HG02571 (cell line): ENCODE results near the gene TLDC2.
"Not testable (repeated sequence)": the region's sequence is repeated elsewhere in the genome, so short reads cannot be mapped to it uniquely, and the experiment has no call there.

Experiments
- ATAC-seq: cut with Tn5 transposase; IDR thresholded peaks from one replicate; pipeline ENCODE4 v1.9.1; 2021; ENCODE audit warnings: mild to moderate bottlenecking, moderate library complexity; ENCODE audit not compliant: unreplicated experiment

TLDC2 gene

DNA sequence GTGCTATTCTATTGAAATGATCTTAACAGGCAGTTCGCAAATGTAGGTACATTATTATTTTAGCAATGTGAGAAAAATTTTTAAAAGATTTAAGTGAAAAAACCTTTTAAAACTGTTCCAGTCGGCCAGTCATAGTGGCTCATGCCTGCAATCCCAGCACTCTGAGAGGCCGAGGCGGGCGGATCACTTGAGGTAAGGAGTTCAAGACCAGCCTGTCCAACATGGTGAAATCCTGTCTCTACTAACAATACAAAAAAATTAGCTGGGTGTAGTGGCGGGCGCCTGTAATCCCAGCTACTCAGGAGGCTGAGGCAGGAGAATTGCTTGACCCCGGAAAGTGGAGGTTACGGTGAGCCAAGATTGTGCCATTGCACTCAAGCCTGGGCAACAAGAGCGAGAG is 29.6 kb downstream of the TLDC2 start:
- not testable (repeated sequence) for ATAC-seq

DNA sequence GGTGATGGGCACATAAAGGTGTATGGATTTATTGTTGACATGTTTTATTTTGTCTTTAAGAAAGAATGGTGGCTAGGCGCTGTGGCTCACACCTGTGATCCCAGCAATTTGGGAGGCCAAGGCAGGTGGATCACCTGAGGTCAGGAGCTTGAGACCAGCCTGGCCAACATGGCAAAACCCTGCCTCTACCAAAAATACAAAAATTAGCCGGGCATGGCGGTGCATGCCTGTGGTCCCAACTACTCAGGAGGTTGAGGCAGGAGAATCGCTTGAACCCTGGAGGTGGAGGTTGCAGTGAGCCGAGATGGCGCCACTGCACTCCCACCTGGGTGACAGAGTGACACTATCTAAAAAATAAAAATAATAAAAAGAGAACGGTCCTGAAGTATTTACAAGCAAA is 30.1 kb downstream of the TLDC2 start:
- not testable (repeated sequence) for ATAC-seq

DNA sequence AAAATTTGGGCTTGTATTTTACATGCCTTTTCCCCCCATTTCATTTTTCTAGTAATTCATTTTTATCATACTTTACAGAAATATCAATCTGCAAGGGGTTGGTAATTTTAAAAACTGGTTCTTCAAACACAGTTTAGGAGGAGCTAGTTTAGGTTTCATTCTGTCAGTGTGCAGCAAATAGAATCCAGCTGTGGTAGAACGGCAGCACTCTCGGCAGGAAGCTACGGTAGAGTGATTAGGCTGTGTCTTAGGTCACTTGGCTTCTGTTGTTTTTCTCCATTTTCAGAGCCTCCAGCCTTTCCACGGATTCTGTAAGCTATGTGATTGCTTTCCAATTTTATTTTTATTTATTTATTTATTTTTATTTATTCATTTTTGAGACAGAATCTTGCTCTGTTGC is 32.7 kb downstream of the TLDC2 start:
- ATAC-seq: no peak

DNA sequence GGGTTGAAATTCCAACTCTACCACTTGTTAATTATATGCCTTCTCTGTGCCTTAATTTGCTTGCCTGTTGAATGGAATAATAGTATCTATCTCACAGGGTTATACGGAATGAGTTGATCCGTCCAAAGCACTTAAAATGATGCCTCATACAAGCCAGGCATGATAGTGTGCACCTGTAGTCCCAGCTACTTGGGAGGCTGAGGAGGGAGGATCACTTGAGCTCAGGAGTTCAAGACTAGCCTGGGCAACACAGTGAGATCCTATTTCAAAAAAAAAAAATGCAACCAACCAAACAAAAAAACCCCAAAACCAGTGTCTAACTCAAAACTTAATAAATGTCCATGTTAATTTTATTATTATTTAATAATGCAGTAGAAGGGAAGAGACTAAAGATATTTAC is 40.3 kb downstream of the TLDC2 start:
- ATAC-seq: no peak

DNA sequence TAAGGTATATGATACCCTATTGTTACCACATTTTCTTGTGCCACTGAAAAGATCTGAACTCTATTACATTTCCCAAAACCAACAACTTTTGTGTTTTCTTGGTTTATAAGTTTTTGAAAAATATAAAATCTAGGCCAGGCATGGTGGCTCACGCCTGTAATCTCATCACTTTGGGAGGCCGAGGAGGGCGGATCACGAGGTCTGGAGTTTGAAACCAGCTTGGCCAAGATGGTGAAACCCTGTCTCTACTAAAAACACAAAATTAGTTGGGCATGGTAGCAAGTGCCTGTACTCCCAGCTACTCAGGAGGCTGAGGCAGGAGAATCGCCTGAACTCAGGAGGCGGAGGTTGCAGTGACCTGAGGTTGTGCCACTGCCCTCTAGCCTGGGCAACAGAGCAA is 41.3 kb downstream of the TLDC2 start:
- no peak for ATAC-seq

DNA sequence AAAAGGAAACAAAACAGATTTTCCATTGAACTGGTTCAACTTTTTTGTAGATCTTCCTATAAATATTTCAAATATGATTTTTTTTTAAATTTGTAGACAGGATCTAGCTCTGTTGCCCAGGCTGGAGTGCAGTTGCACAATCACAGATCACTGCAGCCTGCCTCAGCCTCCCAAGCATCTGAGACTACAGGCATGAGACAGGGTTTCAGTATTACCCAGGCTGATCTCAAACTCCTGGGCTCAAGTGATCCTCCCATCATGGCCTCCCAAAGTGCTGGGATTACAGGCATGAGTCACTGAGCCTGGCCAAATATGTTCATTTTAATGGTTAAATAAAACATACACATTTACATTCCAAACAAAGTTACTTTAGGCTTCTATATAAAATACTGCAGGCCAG is 42.0 kb downstream of the TLDC2 start:
- ATAC-seq: no peak

DNA sequence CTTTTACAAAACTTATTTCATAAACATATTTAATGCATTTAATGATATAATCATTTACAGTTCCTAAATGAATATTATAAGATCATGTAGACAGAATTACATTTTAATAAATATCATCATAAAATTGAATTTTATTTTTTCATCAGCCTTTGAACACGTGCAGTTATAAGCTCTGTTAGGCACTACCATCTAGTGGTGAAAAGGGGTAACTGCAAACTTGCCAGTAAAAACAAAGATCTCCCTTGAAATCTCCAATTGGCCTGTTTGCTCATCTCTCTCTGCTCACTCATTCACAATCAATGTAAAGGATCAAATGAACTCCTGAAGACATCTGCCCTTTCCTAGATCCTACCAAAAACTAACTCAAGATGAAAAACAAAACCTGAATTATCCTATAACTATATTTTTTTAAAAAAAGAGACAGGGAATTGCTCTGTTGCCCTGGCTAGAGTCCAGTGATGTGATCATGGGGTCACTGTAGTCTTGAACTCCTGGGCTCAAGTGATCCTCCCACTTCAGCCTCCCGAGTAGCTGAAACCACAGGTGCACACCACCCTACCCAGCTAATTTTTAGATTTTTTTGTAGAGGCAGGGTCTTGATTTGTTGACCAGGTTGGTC is 43.9 kb downstream of the TLDC2 start:
- ATAC-seq: no peak

DNA sequence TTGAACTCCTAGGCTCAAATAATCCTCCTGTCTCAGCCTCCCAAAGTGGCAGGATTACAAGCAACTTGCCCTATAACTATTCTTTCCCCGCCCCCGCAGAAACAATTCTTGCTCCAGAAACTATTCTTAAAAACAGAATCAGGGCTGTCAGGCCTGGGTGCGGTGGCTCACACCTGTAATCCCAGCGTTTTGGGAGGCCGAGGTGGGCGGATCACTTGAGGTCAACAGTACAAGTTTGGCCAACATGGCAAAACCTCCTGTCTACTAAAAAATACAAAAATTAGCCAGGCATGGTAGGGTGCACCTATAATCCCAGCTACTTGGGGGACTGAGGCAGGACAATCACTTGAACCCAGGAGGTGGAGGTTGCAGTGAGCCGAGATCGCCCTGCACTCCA is 44.4 kb downstream of the TLDC2 start:
- no peak for ATAC-seq

DNA sequence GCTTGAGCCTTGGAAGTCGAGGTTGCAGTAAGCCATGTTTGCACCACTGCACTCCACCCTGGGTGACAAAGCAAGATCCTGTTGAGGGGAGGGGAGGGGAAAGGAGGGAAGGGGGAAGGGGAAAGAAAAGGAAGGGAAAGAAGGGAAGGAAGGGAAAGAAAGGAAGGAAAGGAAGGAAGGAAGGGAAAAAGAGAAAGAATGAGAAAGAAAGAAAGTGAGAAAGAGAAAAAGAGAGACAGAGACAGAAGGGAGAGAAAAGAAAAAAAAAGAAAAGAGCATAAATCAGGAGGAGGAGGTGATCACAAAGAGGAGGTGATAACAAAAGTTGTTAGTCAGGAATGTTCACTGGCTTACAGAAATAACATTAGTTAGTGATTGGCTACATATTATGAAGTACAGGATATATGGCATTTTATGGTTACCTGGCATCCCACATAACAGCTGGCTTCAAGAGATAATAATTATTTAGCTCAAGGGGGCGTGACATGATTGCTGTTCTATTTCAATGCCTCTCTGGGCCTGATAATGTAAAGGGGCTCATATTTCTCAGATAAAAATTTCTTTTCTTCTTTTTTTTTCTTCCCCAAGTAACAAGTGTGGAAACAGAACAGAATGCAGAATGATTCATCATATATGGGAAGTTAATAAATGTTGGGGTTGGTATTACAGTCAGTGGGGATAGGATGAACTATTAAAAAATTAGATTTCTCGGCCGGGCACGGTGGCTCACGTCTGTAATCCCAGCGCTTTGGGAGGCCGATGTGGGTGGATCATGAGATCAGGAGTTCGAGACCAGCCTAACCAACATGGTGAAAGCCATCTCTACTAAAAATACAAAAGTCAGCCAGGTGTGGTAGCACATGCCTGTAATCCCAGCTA is 48.5 kb downstream of the TLDC2 start:
- no peak for ATAC-seq

DNA sequence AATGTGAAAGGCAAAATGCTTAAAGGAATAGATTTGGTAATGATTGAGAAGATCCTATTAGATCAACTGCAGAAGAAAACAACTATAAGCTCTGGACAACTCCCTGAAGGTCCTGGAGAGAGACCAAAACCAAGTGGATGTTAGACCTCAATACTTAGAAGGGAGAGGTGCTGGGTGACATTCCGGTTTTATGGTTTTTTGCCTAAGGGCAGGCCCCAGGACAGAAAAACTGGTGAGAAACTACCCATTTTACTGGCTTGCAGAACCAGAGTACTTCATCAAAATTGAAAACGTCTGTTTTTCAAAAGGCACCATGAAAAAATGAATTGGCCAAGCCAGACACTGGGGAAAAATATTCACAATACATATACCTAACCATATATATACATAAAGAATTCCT is 49.3 kb downstream of the TLDC2 start:
- ATAC-seq: no peak

DNA sequence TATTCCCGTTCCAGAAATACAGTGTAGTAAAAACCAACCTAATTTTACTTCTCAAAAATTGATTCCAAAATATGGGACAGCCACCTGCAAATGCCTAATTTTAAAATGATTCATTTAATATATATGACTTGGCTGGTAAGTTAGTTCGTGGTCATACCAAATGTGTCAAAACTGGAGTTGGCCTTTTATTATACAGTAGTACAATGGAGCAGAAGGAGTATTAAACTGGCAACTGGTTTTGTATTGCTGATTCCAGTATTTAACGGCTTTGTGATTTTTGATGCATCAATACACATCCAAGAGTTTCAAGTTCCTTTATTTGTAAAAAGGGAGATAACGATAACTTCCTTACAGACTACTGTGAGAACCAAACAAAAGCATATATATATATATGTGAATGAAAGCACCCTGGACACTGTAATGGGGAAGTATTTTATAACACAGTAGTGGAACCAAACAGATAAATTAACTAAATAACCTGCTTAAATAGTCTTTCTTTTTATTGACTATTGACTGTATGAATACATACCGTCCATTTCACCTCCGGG is 50.8 kb downstream of the TLDC2 start:
- no peak for ATAC-seq

DNA sequence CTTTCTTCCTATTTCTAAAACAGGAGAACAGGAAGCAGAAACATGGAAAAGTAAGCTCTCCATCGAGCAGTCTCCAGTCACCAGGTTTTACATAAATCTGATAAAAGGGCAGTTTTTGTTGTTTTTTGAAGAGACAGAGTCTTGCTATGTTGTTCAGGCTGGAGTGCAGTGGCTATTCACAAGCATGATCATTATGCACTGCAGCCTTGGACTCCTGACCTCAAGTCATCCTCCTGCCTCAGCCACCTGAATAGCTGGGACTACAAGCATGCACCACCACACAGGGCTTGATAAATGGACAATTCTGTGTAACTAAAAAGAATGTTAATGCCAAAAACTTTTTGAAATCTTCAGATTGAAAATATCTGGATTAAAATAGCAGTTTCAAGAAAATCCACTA is 51.8 kb downstream of the TLDC2 start:
- ATAC-seq: no peak

DNA sequence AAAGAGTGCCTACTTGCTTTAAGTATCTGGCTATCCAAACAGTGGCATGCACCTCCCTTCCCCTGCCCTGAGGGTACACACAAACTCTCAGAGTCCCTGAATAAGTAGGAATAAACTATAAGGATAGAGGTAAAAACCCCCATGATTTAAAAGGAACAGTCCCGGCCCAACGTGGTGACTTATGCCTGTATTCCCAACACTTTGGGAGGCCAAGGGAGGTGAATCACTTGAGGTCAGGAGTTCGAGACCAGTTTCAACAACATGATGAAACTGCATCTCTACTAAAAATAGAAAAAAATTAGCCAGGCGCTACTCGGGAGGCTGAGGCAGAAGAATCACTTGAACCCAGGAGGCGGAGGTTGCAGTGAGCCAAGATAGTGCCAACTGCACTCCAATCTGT is 53.4 kb downstream of the TLDC2 start:
- ATAC-seq: no peak

DNA sequence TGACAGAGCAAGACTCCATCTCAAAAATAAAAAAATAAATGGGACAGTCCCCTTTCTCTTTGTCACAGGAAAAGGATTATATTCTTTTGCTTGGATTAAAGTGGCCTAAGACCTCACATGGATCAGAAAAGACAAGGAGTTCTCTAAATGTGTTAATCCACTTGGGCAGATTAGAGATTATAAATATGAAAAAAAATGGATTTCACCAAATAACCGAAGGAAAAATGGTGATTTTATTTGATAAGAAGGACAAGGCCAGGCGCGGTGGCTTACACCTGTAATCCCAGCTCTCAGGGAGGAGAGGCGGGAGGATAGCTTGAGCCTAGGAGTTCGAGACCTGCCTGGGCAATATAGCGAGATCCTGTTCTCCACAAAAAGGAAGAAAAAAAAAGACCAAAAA is 53.8 kb downstream of the TLDC2 start:
- no peak for ATAC-seq

DNA sequence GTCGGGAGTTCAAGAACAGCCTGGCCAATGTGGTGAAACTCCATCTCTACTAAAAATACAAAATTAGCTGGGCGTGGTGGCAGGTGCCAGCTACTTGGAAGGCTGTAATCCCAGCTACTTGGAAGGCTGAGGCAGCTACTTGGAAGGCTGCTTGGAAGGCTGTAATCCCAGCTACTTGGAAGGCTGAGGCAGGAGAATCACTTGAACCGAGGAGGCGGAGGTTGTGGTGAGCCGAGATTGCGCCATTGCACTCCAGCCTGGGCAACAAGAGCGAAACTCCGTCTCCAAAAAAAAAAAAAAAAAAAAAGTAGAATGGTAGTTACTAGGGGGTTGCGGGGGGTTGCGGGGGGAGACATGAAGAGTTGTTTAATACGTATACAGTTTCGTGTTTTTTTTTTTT is 56.1 kb downstream of the TLDC2 start:
- ATAC-seq: not testable (repeated sequence)

DNA sequence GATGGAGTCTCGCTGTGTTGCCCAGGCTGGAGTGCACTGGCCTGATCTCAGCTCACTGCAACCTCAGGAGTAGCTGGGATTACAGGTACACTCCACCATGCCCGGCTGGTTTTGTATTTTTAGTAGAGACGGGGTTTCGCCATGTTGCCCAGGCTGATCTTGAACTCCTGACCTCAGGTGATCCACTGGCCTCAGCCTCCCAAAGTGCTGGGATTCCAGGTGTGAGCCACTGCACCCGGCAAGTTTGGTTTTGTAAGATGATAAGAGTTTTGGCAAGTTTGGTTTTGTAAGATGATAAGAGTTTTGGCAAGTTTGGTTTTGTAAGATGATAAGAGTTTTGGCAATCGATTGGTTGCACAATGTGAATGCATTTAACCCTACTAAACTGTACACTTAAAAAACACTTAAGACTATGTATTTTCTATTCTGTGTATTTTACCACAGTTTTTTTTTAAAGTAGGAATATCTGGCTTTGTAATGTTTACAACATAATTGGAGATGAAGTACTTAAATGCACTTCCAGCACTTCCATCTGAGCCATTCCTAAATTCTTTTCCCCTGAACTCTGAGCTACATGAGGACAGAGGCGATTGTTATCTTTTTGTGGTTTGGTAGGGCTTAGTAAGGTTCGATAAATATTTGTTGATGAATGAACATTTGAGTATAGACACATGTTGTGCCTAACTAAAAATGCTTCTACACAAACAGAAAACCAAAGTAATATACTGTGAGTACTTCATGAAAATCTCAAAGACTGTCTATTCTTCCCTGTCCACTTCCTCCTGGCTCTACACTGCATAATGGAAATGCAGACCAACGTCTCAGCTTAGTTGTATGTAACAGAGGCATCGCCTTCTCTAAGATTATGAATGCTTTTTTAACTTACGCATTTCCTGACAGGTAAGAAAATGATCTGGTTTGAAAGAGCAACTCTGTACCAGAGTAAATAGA is 56.8 kb downstream of the TLDC2 start:
- ATAC-seq: no peak

DNA sequence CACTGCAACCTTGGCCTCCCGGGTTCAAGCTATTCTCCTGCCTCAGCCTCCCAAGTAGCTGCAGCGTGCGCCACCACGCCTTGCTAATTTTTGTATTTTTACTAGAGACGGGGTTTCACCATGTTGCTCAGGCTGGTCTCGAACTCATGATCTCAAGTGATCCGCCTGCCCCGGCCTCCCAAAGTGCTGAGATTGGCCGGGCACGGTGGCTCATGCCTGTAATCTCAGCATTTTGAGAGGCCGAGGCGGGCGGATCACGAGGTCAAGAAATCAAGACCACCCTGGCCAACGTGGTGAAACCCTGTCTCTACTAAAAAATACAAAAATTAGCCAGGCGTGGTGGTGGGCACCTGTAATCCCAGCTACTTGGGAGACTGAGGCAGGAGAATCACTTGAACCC is 57.6 kb downstream of the TLDC2 start:
- ATAC-seq: not testable (repeated sequence)

DNA sequence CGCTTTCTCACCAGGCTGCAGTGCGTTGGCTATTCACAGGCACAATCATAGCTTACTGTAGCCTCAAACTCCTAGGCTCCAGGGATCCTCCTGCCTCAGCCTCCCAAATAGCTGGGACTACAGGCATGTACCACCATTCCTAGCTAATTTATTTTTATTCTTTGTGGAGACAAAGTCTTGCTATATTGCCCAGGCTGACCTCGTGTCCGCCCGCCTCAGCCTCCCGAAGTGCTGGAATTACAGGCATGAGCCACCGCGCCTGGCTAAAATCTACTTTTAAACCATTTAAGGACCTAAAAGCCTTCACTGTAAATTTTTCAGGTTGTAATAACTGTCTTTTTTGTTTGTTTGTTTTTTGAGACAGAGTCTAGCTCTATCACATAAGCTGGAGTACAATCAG is 60.4 kb downstream of the TLDC2 start:
- ATAC-seq: no peak

DNA sequence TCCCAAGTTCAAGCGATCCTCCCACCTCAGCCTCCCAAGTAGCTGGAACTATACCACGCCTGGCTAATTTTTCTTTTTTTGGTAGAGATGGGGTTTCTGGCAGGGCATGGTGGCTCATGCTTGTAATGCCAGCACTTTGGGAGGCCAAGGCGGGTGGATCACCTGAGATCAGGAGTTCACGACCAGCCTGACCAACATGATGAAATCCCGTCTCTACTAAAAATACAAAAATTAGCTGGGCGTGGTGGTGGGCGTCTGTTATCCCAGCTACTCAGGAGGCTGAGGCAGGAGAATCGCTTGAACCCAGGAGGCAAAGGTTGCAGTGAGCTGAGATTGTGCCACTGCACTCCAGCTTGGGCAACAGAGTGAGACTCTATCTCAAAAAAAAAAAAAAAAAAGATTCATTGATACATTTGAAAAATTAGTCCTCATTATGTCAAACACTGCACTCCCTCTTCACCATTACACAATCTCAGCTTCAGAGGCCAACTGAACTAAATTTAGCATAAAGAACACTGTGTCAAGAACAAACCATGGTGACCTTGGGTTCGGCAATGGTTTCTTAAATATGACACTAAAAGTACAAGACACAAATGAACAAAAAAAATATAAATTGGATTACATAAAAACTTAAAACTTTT is 60.9 kb downstream of the TLDC2 start:
- ATAC-seq: not testable (repeated sequence)

DNA sequence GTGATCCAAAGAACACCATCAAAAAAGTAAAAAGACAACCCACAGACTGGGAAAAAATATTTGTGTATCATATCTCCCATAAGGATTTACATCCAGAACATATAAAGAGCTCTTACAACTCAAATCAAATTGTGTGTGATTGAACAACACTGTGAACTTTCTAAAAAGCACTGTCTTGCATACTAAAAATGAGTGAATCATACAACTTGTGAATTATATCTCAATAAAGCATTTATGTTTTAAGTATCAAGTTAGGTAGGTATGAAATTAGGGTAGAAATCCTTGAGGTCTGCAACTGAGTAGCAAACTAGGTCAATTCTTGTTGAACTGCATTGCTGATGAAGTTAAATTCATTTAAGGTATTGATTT is 61.4 kb downstream of the TLDC2 start:
- ATAC-seq: no peak

DNA sequence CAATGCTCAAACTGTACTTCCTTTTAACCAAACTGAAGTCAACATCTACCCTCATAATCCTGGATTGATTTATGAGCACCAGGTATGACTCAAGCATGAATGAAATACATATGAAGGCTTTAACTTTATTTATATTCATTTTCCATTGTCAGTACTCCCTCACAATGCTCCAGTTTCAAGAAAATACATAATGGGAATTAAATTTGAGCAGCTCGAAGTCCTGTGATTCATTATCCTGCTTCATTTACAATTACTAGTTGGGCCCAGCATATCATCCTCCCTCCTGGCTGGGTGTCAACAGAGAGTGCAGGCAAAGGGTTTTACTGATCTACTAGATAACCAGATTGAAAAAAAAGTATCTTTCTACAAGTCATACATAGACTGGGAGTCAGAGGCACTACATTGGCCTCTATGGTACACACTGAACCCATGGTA is 65.5 kb downstream of the TLDC2 start:
- no peak for ATAC-seq
